Bronchial epithelial cell (primary cell): ENCODE results near the gene CTNNA2. TPM values are rescaled to one million over a fixed set of nuclear protein-coding genes. Genes with fewer than 3 reads are reported as not detected.

Experiments
- DNase-seq: peaks from one replicate; pipeline ENCODE4 v3.0.0-alpha.2; 2010; ENCODE audit warnings: low read depth
- FAIRE-seq: peaks from 2 replicates; lab custom pipeline; 2011; peaks lifted over from hg19 to GRCh38; lab: Jason Lieb, UNC
- H3K27me3 ChIP-seq: 2 replicates; pipeline ENCODE4 v1.5.1; 2011; ENCODE audit warnings: low read length; ENCODE audit not compliant: control insufficient read depth, insufficient read depth
- H3K36me3 ChIP-seq: 2 replicates; pipeline ENCODE4 v1.5.1; 2011; ENCODE audit warnings: low read length; ENCODE audit not compliant: control insufficient read depth, insufficient read depth
- H3K4me3 ChIP-seq: 2 replicates; pipeline ENCODE4 v1.5.1; 2011; ENCODE audit warnings: mild to moderate bottlenecking, low read depth, low read length, control low read depth
- total RNA-seq: library from RNA; depleted of rRNA; stranded (reverse); fragments of >200 nt; gene quantifications from 2 replicates; pipeline ENCODE4 v1.2.1, GENCODE V29; 2014
- TF ChIP-seq, protein P1 (sequence below): IDR thresholded peaks from 2 replicates; pipeline ENCODE4 v1.5.1; 2011; ENCODE audit warnings: mild to moderate bottlenecking, moderate library complexity, low read length, control low read depth, inconsistent platforms; ENCODE audit not compliant: insufficient read depth, severe bottlenecking

Gene CTNNA2
- total RNA-seq, 1 donor from 2014 or later: not detected

DNA sequence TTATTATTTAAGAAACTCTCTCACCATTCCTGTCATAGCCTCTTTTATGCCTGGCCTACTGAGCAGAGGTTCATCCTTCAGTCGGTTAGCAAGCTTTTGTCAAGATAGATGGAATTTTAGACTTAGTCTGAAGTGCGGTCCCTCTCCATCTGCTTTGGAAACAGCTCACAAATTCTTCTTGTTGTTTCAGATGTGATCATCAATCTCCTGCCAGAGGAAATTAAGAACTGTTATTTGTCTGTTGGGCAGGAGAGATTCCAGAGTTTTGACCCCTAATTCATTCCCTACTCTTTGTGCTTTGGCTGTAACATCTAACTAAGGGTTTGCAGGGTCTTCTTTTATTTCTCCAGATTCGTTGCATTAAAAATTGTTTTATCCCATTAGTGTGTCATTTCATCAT is 735.3 kb downstream of the CTNNA2 start:
- no peak overlapping the region for H3K4me3 ChIP-seq
- no peaks in the 10 kb centered on the region for H3K27me3 ChIP-seq
- H3K36me3 ChIP-seq: no peaks in the 10 kb centered on the region
- DNase-seq (no peak), FAIRE-seq (no peak)
- TF ChIP-seq, protein P1, sequence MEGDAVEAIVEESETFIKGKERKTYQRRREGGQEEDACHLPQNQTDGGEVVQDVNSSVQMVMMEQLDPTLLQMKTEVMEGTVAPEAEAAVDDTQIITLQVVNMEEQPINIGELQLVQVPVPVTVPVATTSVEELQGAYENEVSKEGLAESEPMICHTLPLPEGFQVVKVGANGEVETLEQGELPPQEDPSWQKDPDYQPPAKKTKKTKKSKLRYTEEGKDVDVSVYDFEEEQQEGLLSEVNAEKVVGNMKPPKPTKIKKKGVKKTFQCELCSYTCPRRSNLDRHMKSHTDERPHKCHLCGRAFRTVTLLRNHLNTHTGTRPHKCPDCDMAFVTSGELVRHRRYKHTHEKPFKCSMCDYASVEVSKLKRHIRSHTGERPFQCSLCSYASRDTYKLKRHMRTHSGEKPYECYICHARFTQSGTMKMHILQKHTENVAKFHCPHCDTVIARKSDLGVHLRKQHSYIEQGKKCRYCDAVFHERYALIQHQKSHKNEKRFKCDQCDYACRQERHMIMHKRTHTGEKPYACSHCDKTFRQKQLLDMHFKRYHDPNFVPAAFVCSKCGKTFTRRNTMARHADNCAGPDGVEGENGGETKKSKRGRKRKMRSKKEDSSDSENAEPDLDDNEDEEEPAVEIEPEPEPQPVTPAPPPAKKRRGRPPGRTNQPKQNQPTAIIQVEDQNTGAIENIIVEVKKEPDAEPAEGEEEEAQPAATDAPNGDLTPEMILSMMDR: no peak

DNA sequence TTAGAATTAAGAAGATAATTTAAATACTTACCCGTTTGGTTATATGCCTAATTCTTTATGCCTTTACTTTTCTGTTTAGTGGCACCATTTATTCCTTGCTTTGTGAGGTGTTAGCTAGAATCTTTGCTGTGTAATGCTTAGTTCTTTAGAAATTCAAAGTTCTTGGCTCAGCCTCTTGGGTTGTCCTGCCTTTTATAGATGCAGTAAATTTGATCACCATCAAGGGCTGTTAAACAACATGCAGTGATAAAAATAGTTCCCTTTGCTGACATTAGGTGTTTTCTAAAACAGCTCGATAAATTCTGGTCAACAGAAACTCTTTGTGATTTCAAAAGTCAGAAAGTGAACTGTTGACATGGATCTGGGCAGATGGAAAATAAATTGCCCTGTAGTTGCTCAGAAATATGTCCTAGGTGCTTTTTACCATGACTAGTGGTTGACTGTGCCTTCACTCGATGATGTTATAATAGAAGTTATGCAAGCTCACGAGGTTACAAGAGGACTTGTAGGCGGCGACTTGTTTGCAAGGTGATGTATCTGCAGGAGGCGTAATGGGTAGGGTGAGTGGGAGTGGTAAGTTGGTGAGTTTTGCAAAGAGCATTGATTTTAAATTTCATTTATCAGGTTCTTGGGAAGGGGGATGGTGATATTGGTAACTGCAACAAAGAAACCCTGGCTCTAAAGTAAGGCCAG is 739.6 kb downstream of the CTNNA2 start:
- Histone ChIP-seq H3K4me3 (no peak overlapping the region), H3K27me3 (no peaks in the 10 kb centered on the region), H3K36me3 (no peaks in the 10 kb centered on the region)
- DNase-seq: no peak
- TF ChIP-seq, protein P1: no peak
- FAIRE-seq: no peak

DNA sequence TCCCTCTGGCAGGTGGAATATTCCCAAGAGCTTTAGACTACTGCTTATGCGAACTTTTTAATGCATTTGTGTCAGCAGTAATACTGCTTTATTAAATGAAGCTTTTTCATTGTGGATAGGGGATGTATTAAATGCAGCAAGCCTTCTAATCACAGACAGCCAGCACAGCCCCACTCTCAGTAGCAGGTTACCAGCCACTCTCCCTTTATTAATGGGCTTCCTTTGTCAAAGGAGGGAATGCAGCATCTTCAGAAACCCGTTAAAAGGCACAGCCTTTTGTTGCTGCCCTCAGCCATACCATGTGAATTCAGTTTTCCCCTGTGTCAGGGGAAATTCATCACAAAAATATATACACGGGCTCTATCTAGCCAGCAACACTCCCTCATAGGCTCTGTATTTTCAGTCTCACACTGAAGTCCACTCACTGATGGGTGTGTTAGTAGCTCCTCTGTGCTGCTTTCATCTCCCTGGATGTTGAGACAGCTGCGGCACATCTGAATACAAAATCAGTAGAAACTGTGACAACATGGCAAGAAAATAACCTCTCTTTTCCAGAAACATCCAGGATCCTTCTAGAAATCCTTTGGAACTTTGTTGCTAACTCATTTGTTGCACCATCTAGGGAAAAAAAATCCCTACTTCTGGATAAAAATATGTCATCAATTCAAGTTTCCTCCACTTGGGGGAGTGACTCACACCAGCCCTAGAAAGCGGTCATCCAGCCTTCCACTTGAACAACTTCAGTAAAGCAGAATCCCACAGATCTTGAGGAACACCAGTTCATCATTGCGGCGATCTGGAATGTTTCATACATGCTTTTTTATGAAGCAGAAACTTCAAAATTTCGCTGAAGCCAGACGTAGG is 743.3 kb downstream of the CTNNA2 start:
- DNase-seq (peak; percentile 5), FAIRE-seq (no peak)
- TF ChIP-seq, protein P1: no peak
- Histone ChIP-seq H3K27me3 (no peaks in the 10 kb centered on the region), H3K4me3 (no peak overlapping the region), H3K36me3 (no peaks in the 10 kb centered on the region)

DNA sequence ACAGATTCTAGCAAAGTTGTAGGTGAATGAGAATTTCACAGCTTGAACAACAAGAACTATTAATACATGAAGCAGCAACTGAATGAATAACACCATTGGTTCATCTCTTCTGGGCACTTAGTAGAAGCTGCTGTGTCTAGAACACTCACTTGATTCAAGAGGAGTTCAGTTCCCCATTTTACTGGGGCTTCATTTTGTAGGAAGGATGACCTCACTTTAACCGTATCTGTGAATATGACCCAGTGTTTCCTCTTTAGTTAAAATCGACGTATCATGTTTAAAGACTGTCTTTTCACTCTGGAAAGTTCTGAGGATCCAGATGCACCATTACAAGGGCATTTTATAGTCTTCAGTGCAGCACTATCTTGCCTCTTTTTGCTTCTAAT is 743.9 kb downstream of the CTNNA2 start:
- DNase-seq (no peak), FAIRE-seq (no peak)
- TF ChIP-seq, protein P1: no peak
- Histone ChIP-seq H3K27me3 (no peaks in the 10 kb centered on the region), H3K4me3 (no peak overlapping the region), H3K36me3 (no peaks in the 10 kb centered on the region)

DNA sequence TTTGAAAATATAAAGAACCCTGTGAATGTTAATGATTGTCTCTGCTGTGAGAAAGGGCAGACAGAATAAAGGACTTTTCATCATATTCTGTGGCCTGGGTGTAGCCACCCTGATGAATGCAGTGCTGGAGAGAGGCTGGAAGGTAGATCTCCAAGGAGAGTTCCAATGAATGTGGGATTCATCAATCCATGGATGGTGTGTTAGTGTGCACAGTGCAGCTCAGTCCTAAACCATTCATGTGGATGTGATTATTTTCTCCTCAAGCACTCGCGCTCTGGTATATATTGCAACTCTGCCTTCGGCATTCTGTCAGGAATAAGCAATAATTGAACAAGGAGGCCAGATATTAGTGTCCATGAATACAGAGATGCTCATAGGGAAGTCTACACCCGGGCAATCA is 744.6 kb downstream of the CTNNA2 start:
- DNase-seq: no peak
- no peak for FAIRE-seq

More for the DNA sequence above, 744.6 kb downstream of the CTNNA2 start:
- H3K36me3 ChIP-seq: no peaks in the 10 kb centered on the region
- TF ChIP-seq, protein P1: no peak
- no peaks in the 10 kb centered on the region for H3K27me3 ChIP-seq
- no peak overlapping the region for H3K4me3 ChIP-seq
